NCI-H146 treated with DMSO at 0.1 percent for 48 hours (cell line): Measurements from ENCODE around the gene RNF145.
"Not testable (repeated sequence)": the region's sequence is repeated elsewhere in the genome, so short reads cannot be mapped to it uniquely, and the experiment has no call there.

Source experiments
- DNase-seq: peaks from one replicate; lab custom pipeline; 2025; ENCODE audit not compliant: unreplicated experiment; lab: John Stamatoyannopoulos, UW

RNF145 gene

GRCh38 chr5:159209438-159210209 lies at the start of gene RNF145:
TSS of gene RNF145 (minus strand) at chr5:159209553. CDS start at chr5:159203617, 5,936 bp downstream.
- peak; percentile 25 for DNase-seq

GRCh38 chr5:159258361-159258760 lies 49.0 kb upstream of the RNF145 start:
- DNase-seq, result no peak

GRCh38 chr5:159257629-159258283 lies 48.4 kb upstream of the RNF145 start:
- no peak for DNase-seq

GRCh38 chr5:159257007-159257406 lies 47.7 kb upstream of the RNF145 start:
- DNase-seq, result no peak

GRCh38 chr5:159252195-159252594 lies 42.8 kb upstream of the RNF145 start:
- DNase-seq, result no peak

- no peak for DNase-seq
Measured at GRCh38 chr5:159249158-159249557, 39.8 kb upstream of the RNF145 start.

GRCh38 chr5:159244890-159245289 lies 35.5 kb upstream of the RNF145 start:
- DNase-seq, result no peak

- DNase-seq, result no peak
Measured at GRCh38 chr5:159244163-159244562, 34.8 kb upstream of the RNF145 start.

GRCh38 chr5:159243385-159243784 lies 34.0 kb upstream of the RNF145 start:
- no peak for DNase-seq

GRCh38 chr5:159242656-159243055 lies 33.3 kb upstream of the RNF145 start:
- DNase-seq, result no peak

- no peak for DNase-seq
Measured at GRCh38 chr5:159241946-159242552, 32.7 kb upstream of the RNF145 start.

GRCh38 chr5:159240301-159240870 lies 31.0 kb upstream of the RNF145 start:
- no peak for DNase-seq

GRCh38 chr5:159235871-159236520 lies 26.6 kb upstream of the RNF145 start:
- DNase-seq, result not testable (repeated sequence)

GRCh38 chr5:159231167-159231566 lies 21.8 kb upstream of the RNF145 start:
- no peak for DNase-seq

- DNase-seq, result peak; percentile 8
Measured at GRCh38 chr5:159230657-159231056, 21.3 kb upstream of the RNF145 start.

GRCh38 chr5:159228097-159228496 lies 18.7 kb upstream of the RNF145 start:
- DNase-seq, result peak; percentile 6

GRCh38 chr5:159227452-159227851 lies 18.1 kb upstream of the RNF145 start:
- no peak for DNase-seq

- DNase-seq, result no peak
Measured at GRCh38 chr5:159226451-159226850, 17.1 kb upstream of the RNF145 start.

- DNase-seq, result no peak
Measured at GRCh38 chr5:159224471-159224870, 15.1 kb upstream of the RNF145 start.

GRCh38 chr5:159223469-159223868 lies 14.1 kb upstream of the RNF145 start:
- no peak for DNase-seq

- no peak for DNase-seq
Measured at GRCh38 chr5:159220206-159220605, 10.9 kb upstream of the RNF145 start.
